HepG2 (cell line): ENCODE data around the gene DLL3. TPM values are rescaled to one million over a fixed set of nuclear protein-coding genes. Genes with fewer than 3 reads are reported as not detected.

Experiments
- KAT8 ChIP-seq: IDR thresholded peaks from 2 replicates; pipeline ENCODE4 v1.6.1; 2016; ENCODE audit warnings: missing genetic modification reagents, missing compliant biosample characterization
- SCMH1 ChIP-seq: sonication (generic); formaldehyde crosslinking; IDR thresholded peaks from 2 replicates; pipeline ENCODE4 v1.9.0; 2021; ENCODE audit warnings: missing genetic modification reagents, mild to moderate bottlenecking, borderline replicate concordance
- ZBTB7A ChIP-seq: sonication (generic); formaldehyde crosslinking; IDR thresholded peaks from 2 replicates; pipeline ENCODE4 v1.8.0; 2022; ENCODE audit warnings: mild to moderate bottlenecking, missing genetic modification reagents
- ZEB1 ChIP-seq: IDR thresholded peaks from 2 replicates; pipeline ENCODE4 v1.6.1; 2012; ENCODE audit warnings: mild to moderate bottlenecking, low read depth, inconsistent platforms; ENCODE audit not compliant: insufficient replicate concordance
- ZFY ChIP-seq: sonication (generic); formaldehyde crosslinking; IDR thresholded peaks from 2 replicates; pipeline ENCODE4 v1.4.0; 2020; ENCODE audit warnings: missing genetic modification reagents
- ZNF788 ChIP-seq: sonication (generic); formaldehyde crosslinking; IDR thresholded peaks from 2 replicates; pipeline ENCODE4 v1.5.0; 2020; ENCODE audit warnings: mild to moderate bottlenecking, missing genetic modification reagents, borderline replicate concordance
- polyA plus RNA-seq, 8 experiments: library from polyadenylated mRNA; depleted of rRNA in 3 of 8; stranded (reverse) in 7 of 8; unstranded in 1 of 8; fragments of >200 nt; fragmentation: Illumina TruSeq in 4 of 8; extraction: Trizol in 4 of 8; gene quantifications; 2 replicates each; pipeline versions ENCODE4 v1.2.1 to v1.2.3, GENCODE V29; 2011 to 2016; ENCODE audit warnings: low read depth in 4 of 8, missing spikeins in 1 of 8, mixed read lengths in 1 of 8; ENCODE audit not compliant: insufficient read depth in 1 of 8
- total RNA-seq, 5 experiments: library from RNA; depleted of rRNA; stranded (reverse); fragments of >200 nt; fragmentation: Illumina TruSeq; extraction: Trizol; gene quantifications; 2 replicates each; pipeline ENCODE4 v1.2.3, GENCODE V29; 2016; ENCODE audit warnings: low read depth in 1 of 5
- TF ChIP-seq, protein P1 (sequence below): sonication (generic); formaldehyde crosslinking; IDR thresholded peaks from 2 replicates; pipeline ENCODE4 v1.5.1; 2020; ENCODE audit warnings: mild to moderate bottlenecking, missing genetic modification reagents, moderate library complexity
- TF ChIP-seq, protein P2 (sequence below): sonication (generic); formaldehyde crosslinking; IDR thresholded peaks from 2 replicates; pipeline ENCODE4 v1.5.0; 2020; ENCODE audit warnings: missing genetic modification reagents
- TF ChIP-seq, protein P3 (sequence below): sonication (generic); formaldehyde crosslinking; IDR thresholded peaks from 2 replicates; pipeline ENCODE4 v1.5.0; 2020; ENCODE audit warnings: missing genetic modification reagents
- TF ChIP-seq, protein P4 (sequence below): IDR thresholded peaks from 2 replicates; pipeline ENCODE4 v1.6.1; 2016; ENCODE audit warnings: missing genetic modification reagents, missing compliant biosample characterization
- TF ChIP-seq, protein P5 (sequence below): sonication (generic); formaldehyde crosslinking; IDR thresholded peaks from 2 replicates; pipeline ENCODE4 v1.4.0; 2020; ENCODE audit warnings: missing genetic modification reagents
- TF ChIP-seq, protein P6 (sequence below): conservative IDR thresholded peaks from 2 replicates; pipeline ENCODE4 v1.6.1; 2018; ENCODE audit warnings: missing genetic modification reagents

DLL3 gene
- total and polyA plus RNA-seq, 2 of the 13 experiments (the other 11 are each of a cell fraction or from before 2014, with no cell fraction given) = 0.35 to 0.55 TPM

DNA sequence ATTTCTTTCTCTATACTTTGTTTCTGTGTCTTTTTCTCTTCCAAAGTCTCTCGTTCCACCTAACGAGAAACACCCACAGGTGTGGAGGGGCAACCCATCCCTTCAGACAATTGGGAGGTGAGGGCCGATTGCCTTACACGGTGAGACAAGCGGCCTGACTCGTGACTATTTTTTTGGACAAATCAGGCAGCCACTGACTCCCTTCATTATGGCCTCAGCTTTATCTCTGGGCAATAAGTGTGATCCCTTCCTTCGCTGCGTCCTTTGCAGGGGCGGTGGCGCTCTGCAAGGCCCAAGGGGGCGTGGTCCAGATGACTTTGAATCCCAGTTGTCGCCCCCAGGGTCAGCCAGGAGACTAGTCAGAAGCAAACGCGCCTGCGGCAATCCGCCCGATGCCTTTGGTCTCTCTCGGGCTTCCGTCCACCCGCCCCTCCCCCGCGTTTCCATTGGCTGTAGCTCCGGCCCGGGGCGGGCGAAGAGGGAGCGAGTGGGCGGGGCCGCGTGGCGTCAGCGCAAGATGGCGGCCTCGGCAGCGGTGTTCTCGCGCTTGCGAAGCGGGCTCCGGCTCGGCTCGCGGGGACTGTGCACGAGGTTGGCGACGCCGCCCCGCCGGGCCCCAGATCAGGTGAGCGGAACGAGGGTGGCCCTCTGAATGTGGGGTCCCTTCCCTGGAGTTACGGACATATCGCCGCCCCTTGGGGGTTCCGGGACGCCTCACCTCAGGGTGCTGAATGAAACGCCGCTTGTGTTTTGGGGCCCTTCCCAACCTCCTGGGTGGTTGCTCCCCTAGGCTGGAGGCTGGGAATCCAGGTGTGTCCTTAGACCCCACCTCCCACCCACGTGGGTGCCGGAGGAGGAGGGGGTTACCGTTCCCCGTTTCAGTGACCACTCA lies 18.2 kb upstream of the DLL3 start, which contains the start of gene TIMM50 (continued):
- TF ChIP-seq, protein P1, sequence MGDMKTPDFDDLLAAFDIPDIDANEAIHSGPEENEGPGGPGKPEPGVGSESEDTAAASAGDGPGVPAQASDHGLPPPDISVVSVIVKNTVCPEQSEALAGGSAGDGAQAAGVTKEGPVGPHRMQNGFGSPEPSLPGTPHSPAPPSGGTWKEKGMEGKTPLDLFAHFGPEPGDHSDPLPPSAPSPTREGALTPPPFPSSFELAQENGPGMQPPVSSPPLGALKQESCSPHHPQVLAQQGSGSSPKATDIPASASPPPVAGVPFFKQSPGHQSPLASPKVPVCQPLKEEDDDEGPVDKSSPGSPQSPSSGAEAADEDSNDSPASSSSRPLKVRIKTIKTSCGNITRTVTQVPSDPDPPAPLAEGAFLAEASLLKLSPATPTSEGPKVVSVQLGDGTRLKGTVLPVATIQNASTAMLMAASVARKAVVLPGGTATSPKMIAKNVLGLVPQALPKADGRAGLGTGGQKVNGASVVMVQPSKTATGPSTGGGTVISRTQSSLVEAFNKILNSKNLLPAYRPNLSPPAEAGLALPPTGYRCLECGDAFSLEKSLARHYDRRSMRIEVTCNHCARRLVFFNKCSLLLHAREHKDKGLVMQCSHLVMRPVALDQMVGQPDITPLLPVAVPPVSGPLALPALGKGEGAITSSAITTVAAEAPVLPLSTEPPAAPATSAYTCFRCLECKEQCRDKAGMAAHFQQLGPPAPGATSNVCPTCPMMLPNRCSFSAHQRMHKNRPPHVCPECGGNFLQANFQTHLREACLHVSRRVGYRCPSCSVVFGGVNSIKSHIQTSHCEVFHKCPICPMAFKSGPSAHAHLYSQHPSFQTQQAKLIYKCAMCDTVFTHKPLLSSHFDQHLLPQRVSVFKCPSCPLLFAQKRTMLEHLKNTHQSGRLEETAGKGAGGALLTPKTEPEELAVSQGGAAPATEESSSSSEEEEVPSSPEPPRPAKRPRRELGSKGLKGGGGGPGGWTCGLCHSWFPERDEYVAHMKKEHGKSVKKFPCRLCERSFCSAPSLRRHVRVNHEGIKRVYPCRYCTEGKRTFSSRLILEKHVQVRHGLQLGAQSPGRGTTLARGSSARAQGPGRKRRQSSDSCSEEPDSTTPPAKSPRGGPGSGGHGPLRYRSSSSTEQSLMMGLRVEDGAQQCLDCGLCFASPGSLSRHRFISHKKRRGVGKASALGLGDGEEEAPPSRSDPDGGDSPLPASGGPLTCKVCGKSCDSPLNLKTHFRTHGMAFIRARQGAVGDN = peak; percentile 91
- TF ChIP-seq SCMH1 (no peak), ZBTB7A (peak; percentile 85), ZEB1 (peak; percentile 42), ZFY (CRISPR knock-in tag) (peak; percentile 82), KAT8 (CRISPR knock-in tag) (peak; percentile 96), ZNF788 (CRISPR knock-in tag) (peak; percentile 87; the same call in 1 of the 2 replicates)
- TF ChIP-seq, protein P2, sequence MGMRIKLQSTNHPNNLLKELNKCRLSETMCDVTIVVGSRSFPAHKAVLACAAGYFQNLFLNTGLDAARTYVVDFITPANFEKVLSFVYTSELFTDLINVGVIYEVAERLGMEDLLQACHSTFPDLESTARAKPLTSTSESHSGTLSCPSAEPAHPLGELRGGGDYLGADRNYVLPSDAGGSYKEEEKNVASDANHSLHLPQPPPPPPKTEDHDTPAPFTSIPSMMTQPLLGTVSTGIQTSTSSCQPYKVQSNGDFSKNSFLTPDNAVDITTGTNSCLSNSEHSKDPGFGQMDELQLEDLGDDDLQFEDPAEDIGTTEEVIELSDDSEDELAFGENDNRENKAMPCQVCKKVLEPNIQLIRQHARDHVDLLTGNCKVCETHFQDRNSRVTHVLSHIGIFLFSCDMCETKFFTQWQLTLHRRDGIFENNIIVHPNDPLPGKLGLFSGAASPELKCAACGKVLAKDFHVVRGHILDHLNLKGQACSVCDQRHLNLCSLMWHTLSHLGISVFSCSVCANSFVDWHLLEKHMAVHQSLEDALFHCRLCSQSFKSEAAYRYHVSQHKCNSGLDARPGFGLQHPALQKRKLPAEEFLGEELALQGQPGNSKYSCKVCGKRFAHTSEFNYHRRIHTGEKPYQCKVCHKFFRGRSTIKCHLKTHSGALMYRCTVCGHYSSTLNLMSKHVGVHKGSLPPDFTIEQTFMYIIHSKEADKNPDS = 0 out of 2 replicates have a peak, but pooled peaks have one; percentile 40
- TF ChIP-seq, protein P3, sequence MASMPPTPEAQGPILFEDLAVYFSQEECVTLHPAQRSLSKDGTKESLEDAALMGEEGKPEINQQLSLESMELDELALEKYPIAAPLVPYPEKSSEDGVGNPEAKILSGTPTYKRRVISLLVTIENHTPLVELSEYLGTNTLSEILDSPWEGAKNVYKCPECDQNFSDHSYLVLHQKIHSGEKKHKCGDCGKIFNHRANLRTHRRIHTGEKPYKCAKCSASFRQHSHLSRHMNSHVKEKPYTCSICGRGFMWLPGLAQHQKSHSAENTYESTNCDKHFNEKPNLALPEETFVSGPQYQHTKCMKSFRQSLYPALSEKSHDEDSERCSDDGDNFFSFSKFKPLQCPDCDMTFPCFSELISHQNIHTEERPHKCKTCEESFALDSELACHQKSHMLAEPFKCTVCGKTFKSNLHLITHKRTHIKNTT = no peak
- TF ChIP-seq, protein P4, sequence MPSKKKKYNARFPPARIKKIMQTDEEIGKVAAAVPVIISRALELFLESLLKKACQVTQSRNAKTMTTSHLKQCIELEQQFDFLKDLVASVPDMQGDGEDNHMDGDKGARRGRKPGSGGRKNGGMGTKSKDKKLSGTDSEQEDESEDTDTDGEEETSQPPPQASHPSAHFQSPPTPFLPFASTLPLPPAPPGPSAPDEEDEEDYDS (CRISPR knock-in tag) = peak; percentile 65
- TF ChIP-seq, protein P5, sequence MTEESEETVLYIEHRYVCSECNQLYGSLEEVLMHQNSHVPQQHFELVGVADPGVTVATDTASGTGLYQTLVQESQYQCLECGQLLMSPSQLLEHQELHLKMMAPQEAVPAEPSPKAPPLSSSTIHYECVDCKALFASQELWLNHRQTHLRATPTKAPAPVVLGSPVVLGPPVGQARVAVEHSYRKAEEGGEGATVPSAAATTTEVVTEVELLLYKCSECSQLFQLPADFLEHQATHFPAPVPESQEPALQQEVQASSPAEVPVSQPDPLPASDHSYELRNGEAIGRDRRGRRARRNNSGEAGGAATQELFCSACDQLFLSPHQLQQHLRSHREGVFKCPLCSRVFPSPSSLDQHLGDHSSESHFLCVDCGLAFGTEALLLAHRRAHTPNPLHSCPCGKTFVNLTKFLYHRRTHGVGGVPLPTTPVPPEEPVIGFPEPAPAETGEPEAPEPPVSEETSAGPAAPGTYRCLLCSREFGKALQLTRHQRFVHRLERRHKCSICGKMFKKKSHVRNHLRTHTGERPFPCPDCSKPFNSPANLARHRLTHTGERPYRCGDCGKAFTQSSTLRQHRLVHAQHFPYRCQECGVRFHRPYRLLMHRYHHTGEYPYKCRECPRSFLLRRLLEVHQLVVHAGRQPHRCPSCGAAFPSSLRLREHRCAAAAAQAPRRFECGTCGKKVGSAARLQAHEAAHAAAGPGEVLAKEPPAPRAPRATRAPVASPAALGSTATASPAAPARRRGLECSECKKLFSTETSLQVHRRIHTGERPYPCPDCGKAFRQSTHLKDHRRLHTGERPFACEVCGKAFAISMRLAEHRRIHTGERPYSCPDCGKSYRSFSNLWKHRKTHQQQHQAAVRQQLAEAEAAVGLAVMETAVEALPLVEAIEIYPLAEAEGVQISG = peak; percentile 85
- TF ChIP-seq, protein P6, sequence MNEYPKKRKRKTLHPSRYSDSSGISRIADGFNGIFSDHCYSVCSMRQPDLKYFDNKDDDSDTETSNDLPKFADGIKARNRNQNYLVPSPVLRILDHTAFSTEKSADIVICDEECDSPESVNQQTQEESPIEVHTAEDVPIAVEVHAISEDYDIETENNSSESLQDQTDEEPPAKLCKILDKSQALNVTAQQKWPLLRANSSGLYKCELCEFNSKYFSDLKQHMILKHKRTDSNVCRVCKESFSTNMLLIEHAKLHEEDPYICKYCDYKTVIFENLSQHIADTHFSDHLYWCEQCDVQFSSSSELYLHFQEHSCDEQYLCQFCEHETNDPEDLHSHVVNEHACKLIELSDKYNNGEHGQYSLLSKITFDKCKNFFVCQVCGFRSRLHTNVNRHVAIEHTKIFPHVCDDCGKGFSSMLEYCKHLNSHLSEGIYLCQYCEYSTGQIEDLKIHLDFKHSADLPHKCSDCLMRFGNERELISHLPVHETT (CRISPR knock-in tag) = peak; percentile 71; the same call in 1 of the 2 replicates
